Prostate gland (tissue), 2 donors: ENCODE measurements around the gene MARS1. TPM values are rescaled to one million over a fixed set of nuclear protein-coding genes. Genes with fewer than 3 reads are reported as not detected.
"Not testable (repeated sequence)": the region's sequence is repeated elsewhere in the genome, so short reads cannot be mapped to it uniquely, and the experiment has no call there.

Experiments used
- DNase-seq: peaks from one replicate; pipeline ENCODE4 v3.0.0-alpha.2; 2019; ENCODE audit warnings: low spot score
- H3K27ac ChIP-seq, 2 donors: fragments of 200-600 bp; sonication (generic); 2 replicates each; pipeline ENCODE4 v1.5.1; 2017 to 2019
- H3K27me3 ChIP-seq: fragments of 200-600 bp; sonication (generic); replicated peaks from 2 replicates; pipeline ENCODE4 v1.5.1; 2019; ENCODE audit not compliant: insufficient read depth
- H3K36me3 ChIP-seq, 2 donors: fragments of 200-600 bp; sonication (generic); 1 replicate in 1 of 2; 2 replicates in 1 of 2; pipeline versions ENCODE4 v1.5.1 to v1.8.1; 2017 to 2019
- H3K4me1 ChIP-seq: fragments of 200-600 bp; sonication (generic); replicated peaks from 2 replicates; pipeline ENCODE4 v1.5.1; 2019
- H3K4me3 ChIP-seq, 2 donors: fragments of 200-600 bp; sonication (generic); 2 replicates each; pipeline ENCODE4 v1.5.1; 2017 to 2019
- H3K9me3 ChIP-seq: fragments of 200-600 bp; sonication (generic); 2 replicates; pipeline ENCODE4 v1.5.1; 2017
- CTCF ChIP-seq, 4 experiments: fragments of 200-600 bp in 2 of 4; fragments of 450-650 bp in 2 of 4; sonication (generic) in 2 of 4; IDR thresholded peaks; 1 replicate in 3 of 4; 2 replicates in 1 of 4; pipeline ENCODE4 v1.5.1; 2016 to 2019; ENCODE audit warnings: antibody characterized with exemption in 4 of 4, mild to moderate bottlenecking in 2 of 4, moderate library complexity in 2 of 4
- POLR2A ChIP-seq: fragments of 450-650 bp; IDR thresholded peaks from one replicate; pipeline ENCODE4 v1.6.1; 2016; ENCODE audit warnings: antibody characterized with exemption, mild to moderate bottlenecking
- POLR2AphosphoS5 ChIP-seq: sonication (generic); formaldehyde crosslinking; IDR thresholded peaks from one replicate; pipeline ENCODE4 v1.6.1; 2017; ENCODE audit warnings: antibody characterized with exemption
- WGBS: methylation state at CpG from one replicate; pipeline ENCODE4 v1.1.5; 2018; 5-methylcytosine and 5-hydroxymethylcytosine counted together
- intact Hi-C: fragments of 100-400 bp; cut with DNase I; formaldehyde crosslinking; loops from one replicate; pipeline ENCODE4 v1.14.2; 2022
- total RNA-seq, 2 donors: library from RNA; depleted of rRNA; stranded (reverse); fragments of >200 nt; gene quantifications; one replicate each; pipeline ENCODE4 v1.1.0, GENCODE V29; 2016

MARS1 gene
- total RNA-seq, 2 donors from 2014 or later: 67.2 to 90.0 TPM

DNA sequence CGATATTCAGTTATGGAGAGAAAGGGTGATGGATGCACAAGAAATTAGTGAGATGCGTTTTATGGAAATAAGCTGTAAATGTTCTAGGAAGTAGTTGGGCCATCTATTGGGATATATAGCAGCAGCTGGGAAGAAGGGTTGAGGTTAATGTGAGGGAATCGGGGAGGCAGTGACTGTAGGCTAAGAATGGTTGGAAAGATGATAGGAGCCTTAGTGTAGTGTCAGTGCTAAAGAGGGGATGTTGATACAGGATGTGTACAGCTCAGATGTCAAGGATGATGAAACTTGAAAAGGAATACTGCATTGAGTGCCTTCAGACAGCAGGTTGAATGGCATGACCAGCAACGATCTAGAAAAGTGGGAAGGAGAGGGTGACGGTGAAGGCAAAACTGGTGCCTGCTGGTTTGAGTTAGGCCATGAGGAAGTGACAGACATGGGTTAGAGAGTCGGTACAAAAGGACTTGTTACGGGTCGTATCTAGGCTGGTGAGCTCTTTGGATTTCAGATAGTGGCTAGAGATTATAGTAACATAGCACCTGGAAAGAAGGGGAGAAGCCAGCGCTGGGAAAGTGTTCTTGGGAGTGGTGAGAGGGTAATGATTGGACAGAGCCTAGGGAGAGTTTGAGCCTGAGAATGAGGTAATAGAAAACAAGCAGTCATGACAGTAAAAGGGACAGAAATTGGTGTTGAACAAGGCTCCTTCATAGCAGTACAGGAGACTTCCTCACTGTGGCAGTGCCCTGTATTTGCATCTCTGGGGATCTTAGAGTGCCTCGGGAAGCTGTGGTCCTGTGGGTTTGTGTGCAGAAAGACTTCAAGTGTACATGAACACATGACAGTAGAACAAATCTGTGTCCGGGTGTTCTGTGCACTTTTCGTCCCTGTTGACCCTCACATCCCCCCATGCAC lies 9.6 kb downstream of the MARS1 start:
- no peaks in the 10 kb centered on the region for H3K4me1 ChIP-seq
- peaks cover 4 to 8% of the 10 kb centered on the region in 2 donors for H3K36me3 ChIP-seq
- no peak overlapping the region for H3K27ac ChIP-seq
- no peak for DNase-seq
- WGBS: 93% methylated on average over 12 of the region's 12 CpGs
- intact Hi-C loops: no loop called here
- TF ChIP-seq POLR2A (no peak), POLR2AphosphoS5 (no peak), CTCF (IDR thresholded peaks at IDR 0.05) (no peak)
- H3K4me3 ChIP-seq: no peak overlapping the region
- no peaks in the 10 kb centered on the region for H3K27me3 ChIP-seq
- no peaks in the 10 kb centered on the region for H3K9me3 ChIP-seq

- H3K36me3 ChIP-seq: peaks cover 4 to 8% of the 10 kb centered on the region in 2 donors
- TF ChIP-seq CTCF (IDR thresholded peaks at IDR 0.05): no peak
- TF ChIP-seq POLR2A: no peak
- no peak for TF ChIP-seq POLR2AphosphoS5
- no peak for DNase-seq
- H3K27me3 ChIP-seq: no peaks in the 10 kb centered on the region
- H3K27ac ChIP-seq: no peak overlapping the region
- 78% methylated on average over 9 of the region's 9 CpGs for WGBS
- no peaks in the 10 kb centered on the region for H3K9me3 ChIP-seq
- no peaks in the 10 kb centered on the region for H3K4me1 ChIP-seq
- H3K4me3 ChIP-seq: no peak overlapping the region
- intact Hi-C loops: no loop called here
Measured at GRCh38 chr12:57498132-57498502, 10.2 kb downstream of the MARS1 start.

- Histone ChIP-seq H3K4me1 (no peaks in the 10 kb centered on the region), H3K27me3 (no peaks in the 10 kb centered on the region), H3K36me3 (peaks cover 4 to 8% of the 10 kb centered on the region in 2 donors), H3K9me3 (no peaks in the 10 kb centered on the region), H3K4me3 (no peak overlapping the region), H3K27ac (no peak overlapping the region)
- WGBS: 89% methylated on average over 4 of the region's 4 CpGs
- intact Hi-C loops: no loop called here
- no peak for DNase-seq
- TF ChIP-seq POLR2A (no peak), POLR2AphosphoS5 (no peak), CTCF (IDR thresholded peaks at IDR 0.05) (no peak)
Measured at GRCh38 chr12:57498571-57498970, 10.7 kb downstream of the MARS1 start.

DNA sequence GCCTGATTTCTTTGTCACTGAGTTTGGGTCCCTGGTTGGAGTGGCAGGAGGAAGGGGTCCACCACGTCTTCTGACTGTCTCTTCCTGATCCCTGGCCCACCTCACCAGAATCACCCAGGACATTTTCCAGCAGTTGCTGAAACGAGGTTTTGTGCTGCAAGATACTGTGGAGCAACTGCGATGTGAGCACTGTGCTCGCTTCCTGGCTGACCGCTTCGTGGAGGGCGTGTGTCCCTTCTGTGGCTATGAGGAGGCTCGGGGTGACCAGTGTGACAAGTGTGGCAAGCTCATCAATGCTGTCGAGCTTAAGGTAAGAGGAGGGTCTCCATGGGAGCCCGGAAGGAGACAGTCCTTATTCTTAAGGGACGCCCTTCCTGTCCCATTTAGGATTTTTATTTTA lies 12.3 kb downstream of the MARS1 start:
- no peak for TF ChIP-seq POLR2AphosphoS5
- TF ChIP-seq CTCF (IDR thresholded peaks at IDR 0.05): no peak
- no peak for TF ChIP-seq POLR2A
- intact Hi-C loops: no loop called here
- Histone ChIP-seq H3K4me3 (no peak overlapping the region), H3K27ac (no peak overlapping the region), H3K27me3 (no peaks in the 10 kb centered on the region), H3K9me3 (no peaks in the 10 kb centered on the region), H3K36me3 (peaks cover 7 to 8% of the 10 kb centered on the region in 2 donors), H3K4me1 (no peaks in the 10 kb centered on the region)
- 94% methylated on average over 11 of the region's 11 CpGs for WGBS
- DNase-seq: no peak

DNA sequence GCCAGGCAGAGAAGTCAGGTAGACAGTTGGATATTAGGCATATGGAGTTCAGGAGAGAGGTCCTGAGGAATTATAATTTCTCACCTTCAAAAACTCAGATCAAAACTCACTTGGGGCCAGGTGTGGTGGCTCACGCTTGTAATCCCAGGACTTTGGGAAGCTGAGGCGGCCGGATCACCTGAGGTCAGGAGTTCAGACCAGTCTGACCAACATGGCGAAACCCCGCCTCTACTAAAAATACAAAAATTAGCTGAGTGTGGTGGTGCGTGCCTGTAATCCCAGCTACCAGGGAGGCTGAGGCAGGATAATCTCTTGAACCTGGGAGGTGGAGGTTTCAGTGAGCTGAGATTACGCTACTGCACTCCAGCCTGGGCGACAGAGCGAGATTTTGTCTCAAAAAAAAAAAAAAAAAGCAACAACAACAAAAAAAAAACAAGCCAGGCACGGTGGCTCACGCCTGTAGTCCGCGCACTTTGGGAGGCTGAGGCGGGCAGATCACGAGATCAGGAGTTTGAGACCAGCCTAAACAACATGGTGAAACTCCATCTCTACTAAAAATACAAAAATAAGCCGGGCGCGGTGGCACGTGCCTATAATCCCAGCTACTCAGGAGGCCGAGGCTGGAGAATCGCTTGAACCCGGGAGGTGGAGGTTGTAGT lies 14.6 kb downstream of the MARS1 start:
- H3K36me3 ChIP-seq, intact Hi-C loops, H3K4me1 ChIP-seq, H3K27ac ChIP-seq, DNase-seq, H3K9me3 ChIP-seq, H3K4me3 ChIP-seq, H3K27me3 ChIP-seq: not testable (repeated sequence)
- WGBS: 95% methylated on average over 22 of the region's 22 CpGs

- H3K36me3 ChIP-seq, intact Hi-C loops, H3K27me3 ChIP-seq, H3K4me1 ChIP-seq, H3K4me3 ChIP-seq, H3K9me3 ChIP-seq, H3K27ac ChIP-seq, DNase-seq: not testable (repeated sequence)
- WGBS: 74% methylated on average over 4 of the region's 4 CpGs
Measured at GRCh38 chr12:57506541-57506940, 18.7 kb downstream of the MARS1 start.

DNA sequence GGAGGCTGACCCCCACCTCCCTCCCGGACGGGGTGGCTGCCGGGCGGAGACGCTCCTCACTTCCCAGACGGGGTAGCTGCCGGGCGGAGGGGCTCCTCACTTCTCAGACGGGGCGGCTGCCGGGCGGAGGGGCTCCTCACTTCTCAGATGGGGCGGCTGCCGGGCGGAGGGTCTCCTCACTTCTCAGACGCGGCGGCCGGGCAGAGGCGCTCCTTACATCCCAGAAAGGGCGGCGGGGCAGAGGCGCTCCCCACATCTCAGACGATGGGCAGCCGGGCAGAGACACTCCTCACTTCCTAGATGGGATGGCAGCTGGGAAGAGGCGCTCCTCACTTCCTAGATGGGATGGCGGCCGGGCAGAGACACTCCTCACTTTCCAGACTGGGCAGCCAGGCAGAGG lies 19.9 kb downstream of the MARS1 start:
- H3K4me3 ChIP-seq, H3K4me1 ChIP-seq, H3K27ac ChIP-seq, H3K27me3 ChIP-seq, H3K36me3 ChIP-seq, intact Hi-C loops, H3K9me3 ChIP-seq, DNase-seq: not testable (repeated sequence)
- WGBS: 97% methylated on average over 7 of the region's 28 CpGs
